Activated CD4-positive, alpha-beta T cell treated with anti-CD3 and anti-CD28 coated beads for 1 hour (primary cell): Measurements from ENCODE around the gene AKR1C1.
"Not testable (repeated sequence)": the region's sequence is repeated elsewhere in the genome, so short reads cannot be mapped to it uniquely, and the experiment has no call there.

Experiments
- DNase-seq: peaks from one replicate; pipeline ENCODE4 v3.0.0-alpha.2; 2020

AKR1C1 gene

DNA sequence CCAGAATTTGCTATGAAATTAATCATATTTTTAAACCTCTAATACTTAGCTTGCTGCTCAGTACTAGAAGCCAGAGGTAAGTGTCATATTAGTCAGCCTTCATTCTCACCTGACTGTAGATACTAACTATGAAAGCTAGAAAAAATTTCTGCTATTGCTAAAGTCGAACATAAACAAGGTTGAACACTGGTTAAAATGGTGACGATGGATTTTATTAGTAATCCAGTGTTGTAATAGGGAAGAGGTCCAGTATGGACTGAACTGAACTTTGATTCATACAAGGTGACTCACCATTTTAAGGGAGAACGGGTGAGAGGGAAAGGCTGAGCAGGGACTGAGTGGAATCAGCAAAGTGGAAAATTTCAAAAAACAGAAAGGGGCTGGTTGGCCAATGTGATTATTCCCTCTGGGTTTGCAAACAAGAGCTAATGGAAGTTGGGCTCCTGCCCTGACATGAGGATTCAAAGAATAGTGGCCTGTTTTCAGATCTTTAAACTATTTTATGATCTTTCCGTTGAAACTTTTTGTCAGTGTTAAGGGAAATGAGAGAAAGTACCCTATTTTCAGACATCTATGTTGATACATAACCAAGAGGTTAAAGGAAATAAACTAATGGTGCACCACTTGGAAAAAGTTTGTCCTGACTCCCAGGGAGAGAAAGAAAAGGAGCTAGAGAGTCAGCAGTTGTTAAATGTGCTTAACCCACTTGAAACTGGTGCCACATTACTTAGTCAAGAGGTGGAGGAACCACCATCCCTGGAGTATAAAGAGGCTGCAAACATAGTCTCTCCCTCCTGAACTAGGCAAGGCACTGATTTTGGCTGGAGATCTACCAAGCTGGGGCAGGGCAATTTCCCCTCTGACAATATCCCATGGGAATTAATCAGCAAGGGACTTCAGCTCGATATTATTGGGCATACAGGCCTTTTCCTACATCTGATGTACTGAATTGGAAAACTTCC lies 15.3 kb upstream of the AKR1C1 start:
- no peak for DNase-seq

DNA sequence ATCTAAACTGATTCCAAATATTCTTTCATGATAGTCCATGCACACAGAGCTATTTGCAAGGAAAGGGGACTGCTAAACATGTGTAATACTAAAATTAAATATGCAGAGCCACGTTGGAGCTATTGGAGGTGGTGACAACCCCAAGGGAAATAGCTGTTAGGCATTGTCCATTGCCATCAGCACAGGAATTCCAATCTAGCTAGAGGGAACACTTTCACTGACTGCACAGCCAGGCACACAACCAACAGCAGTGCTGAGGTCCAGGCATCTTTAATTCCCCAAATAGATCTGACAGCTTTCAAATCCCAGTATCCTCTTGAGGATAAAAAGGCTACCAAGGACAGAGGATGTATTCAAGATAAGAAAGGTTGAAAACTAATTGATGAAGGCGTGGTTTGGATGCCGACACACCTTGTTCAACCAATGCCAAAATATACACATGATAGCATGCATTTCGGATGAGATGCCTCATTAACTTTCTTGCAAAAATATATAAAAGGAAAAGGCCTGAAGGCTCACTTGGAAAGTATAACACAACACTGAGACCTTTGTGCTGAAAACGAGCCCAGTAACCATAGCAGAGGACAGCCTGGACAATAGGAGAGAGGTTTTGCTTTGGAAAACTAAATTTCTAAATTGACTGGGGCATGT lies 11.6 kb upstream of the AKR1C1 start:
- DNase-seq: not testable (repeated sequence)

DNA sequence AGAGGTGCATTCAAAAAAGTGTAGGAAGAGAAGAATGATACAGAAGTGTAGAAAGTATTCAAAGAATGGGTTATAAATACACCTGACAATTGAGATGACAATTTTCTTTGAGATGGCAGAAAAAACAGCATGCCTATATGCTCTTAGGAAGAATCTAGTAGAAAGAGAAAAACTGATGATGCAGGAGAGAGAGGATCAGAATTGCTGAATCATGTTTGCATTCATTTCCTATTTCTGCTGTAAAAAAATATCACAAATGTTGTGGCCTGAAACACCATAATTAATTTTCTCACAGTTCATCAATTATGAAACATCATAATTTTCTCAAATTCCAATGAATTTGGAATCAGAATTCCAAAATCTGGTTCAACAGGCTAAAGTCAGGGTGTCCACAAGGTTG lies 9.8 kb upstream of the AKR1C1 start:
- DNase-seq: no peak

DNA sequence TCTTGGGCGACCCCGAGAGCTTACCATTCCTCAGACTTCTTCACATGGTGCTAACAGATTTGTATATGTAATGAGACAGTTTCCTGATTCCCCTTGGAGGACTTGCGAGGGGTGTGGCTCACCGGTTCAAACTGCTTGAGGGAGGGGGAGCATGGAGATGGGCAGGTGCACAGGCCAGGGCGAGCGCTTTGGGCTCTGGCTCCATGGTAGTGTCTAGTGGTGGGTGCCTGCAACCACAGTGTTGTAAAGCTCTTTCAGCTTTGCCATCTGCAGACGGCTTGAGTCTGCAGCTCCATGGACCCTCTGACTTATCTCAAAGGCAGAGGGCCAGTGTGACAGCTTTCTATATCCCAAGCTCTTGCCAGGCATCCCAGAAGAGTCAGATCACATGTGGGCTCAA lies 7.1 kb upstream of the AKR1C1 start:
- not testable (repeated sequence) for DNase-seq

DNA sequence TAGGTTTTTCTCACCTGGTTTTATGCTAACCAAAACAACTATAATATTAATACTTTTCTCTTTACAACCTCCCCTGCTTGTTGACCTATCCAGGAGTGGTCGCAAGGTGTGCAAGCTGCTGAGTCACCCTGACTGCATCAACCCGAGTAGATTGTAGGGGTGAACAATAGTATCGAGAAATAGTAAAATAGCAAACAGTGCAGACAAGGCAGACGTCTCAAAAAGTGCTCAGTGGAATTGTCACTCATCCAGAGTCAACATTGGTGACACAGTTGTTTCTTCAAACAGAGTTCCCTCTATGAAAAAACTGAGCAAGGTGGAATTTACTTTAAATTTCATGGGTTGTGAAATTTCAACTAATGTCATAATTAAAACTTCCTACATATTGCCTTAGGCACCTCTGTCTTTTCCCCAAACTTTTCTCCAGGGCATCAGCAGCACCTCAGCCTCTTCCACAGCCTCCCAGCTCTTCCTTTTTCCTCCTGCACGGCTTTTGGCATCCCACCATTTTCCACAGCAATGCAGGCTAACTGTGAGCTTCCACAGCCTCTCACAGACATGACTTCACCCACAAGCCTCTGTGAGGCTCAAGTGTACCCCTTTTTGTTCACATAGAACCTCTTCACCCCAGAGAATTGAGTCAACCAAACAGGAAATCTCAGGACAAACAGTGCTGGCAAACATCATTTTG lies 6.1 kb upstream of the AKR1C1 start:
- not testable (repeated sequence) for DNase-seq

DNA sequence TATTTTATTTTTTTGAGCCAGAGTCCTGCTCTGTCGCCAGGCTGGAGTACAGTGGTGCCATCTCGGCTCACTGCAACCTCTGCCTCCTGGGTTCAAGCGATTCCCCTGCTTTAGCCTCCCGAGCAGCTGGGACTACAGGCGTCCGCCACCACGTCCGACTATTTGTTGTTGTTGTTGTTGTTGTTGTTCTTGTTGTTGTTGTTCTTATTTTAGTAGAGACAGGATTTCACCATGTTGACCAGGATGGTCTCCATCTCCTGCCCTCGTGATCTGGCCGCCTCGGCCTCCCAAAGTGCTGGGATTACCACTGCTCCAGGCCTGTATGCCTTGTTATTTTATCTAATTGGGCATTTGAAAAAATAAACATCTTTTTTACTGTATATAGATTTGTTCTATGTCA lies 1.7 kb upstream of the AKR1C1 start:
- not testable (repeated sequence) for DNase-seq

DNA sequence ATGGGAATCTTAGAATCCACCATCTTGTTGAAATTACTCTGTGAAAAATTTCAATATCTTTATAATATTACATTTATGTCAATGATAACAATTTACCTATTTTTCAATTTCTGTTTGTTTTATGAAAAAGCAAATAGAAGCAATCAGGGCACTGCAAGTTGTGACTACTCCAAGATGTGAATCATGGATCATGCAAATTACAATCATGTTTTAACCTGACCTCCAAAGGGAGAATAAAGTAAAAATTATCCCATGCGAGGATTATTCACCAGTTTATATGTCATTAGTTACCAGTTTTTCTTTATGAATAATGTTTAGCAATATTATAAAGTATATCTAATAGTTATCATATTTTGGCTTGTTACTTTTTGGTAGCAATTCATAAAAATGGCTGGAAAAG lies 907 bp upstream of the AKR1C1 start:
- not testable (repeated sequence) for DNase-seq

DNA sequence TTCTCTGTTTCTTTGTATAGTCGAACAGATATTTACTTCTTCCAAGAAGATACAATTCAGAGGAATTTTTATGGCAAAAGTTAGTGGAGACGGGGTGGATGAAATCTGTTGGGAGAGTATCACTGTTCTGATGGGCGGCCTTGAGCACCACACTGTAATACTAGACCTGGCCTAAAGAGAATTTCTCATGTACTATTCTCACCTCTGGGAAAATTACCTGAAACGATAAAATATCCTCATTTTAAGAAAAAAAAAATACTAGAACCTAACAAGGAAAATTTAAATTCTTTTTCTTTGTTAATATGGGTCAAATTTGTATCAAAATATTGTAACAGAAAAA lies 570 bp downstream of the AKR1C1 start:
- DNase-seq: not testable (repeated sequence)

DNA sequence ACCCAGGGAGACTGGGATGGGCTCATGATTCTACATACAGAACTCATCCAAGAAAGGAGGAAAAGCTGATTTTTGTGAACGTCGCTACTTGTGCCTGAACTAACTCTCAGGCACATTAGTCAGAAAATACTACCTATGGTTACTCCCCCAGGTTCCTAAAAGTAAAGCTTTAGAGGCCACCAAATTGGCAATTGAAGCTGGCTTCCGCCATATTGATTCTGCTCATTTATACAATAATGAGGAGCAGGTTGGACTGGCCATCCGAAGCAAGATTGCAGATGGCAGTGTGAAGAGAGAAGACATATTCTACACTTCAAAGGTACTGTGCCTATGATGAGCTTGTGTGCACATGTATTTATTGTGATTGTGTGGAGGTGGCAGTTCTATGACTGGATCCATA lies 2.5 kb downstream of the AKR1C1 start:
- DNase-seq: not testable (repeated sequence)

DNA sequence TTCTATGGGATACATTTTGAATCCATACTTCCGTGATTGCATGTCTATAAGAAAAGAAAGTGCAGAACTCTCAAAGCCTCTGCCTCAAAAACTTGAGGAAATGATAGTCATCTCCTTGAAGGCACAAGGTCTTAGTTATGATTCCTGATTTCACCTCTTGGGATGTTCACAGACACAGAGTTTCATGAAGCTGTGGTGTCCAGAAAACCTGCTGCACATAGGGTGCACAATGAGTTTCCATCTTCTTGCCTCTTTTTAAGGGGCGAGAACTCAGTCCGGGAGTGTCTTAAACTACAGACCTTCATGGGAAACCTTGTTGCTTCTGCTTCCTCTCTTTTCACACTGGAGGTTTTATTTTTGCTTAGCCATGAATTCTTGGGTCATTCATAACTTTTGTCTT lies 4.0 kb downstream of the AKR1C1 start:
- DNase-seq: not testable (repeated sequence)

DNA sequence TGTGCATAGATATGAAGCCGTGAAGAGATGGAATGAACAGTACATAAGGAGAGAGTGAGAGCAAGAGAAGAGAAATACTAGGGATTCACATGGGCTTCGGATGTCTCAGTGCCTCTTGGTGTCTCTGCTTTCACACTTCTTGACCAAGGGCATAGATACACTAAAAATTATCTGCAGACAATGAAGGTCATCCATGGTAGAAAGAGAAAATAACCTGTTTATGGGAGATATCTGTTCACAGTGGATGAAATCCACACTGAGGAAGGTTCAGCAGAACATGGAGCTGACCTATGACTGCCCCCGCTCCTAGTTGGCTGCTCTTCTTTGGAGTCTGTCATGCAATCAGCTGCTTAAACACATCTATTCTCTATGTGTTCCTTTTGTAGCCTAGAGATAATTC lies 6.1 kb downstream of the AKR1C1 start:
- DNase-seq: not testable (repeated sequence)

DNA sequence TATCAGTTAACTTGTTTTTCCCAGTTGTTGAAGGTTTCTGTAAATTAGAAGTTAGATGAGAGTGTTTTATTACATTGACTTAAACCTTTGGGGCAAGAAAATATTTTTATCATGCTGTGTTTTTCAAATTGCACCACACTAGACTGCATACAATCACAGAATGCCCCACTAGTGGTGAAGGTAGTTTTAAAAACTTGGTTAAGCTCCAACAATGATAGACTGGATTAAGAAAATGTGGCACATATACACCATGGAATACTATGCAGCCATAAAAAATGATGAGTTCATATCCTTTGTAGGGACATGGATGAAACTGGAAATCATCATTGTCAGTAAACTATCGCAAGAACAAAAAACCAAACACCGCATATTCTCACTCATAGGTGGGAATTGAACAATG lies 7.1 kb downstream of the AKR1C1 start:
- not testable (repeated sequence) for DNase-seq

DNA sequence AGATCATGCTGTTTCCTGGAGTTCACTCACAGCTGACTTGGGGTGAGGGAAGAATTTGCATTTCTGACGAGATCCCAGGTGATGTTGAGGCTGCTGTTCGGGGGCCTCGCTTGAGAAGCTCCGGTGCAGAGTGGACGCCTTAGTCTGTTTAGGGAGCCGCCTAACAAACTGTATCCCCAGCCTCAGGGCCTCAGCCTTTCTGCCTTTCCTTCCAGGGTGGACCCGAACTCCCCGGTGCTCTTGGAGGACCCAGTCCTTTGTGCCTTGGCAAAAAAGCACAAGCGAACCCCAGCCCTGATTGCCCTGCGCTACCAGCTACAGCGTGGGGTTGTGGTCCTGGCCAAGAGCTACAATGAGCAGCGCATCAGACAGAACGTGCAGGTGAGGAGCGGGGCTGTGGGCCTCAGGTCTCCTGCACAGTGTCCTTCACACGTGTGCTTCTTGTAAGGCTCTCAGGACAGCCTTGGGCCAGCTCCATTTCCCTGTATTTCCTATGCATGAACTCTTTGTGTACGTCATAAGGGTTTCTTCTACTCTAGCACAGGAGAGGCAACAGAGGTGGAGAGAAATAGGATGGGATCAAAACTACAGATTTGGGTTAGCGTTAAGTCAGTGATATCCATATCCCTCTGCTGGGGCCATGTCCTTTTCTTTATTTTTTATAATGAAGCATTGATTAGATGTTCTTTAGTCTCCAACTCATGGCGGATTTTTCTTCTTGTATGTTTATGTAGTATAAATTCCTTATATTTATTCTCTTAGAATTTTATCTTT lies 9.3 kb downstream of the AKR1C1 start:
- not testable (repeated sequence) for DNase-seq

DNA sequence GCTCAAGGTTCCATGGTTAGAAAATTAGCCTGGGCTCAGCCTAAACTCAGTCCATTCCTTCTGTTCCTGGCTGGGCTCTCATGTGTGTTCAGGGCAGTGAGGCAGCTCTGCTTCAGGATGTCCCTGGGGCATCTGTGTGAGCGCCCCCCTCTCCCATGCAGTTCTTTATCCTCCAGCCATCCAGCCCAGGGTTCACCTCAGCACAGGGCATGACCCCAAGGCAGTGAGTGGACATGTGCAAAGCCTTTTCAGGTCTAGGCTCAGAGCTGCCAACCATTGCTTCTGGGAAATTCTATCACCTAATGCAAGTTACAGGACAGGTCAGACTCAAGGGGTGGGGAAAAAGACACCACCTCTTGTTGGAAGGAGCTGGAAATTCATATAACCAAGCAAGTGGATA lies 10.1 kb downstream of the AKR1C1 start:
- DNase-seq: not testable (repeated sequence)

DNA sequence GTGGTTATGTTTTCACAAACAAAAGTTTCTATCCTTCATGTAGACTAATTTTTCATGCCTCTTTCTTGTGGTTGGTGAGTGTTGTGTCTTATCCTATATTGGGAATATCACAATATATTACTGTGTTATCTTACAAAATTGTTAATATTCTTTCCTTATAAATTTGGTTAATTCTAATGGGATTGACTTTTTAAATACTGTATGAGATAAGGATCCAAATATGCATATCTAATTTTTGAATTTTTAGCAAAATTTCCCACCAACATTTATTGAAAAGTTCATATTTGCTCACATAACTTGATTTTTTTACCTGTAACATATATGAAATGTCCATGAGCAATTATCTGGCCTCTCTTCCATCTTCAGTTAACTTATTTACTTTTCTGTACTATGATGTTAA lies 11.2 kb downstream of the AKR1C1 start:
- DNase-seq: not testable (repeated sequence)

DNA sequence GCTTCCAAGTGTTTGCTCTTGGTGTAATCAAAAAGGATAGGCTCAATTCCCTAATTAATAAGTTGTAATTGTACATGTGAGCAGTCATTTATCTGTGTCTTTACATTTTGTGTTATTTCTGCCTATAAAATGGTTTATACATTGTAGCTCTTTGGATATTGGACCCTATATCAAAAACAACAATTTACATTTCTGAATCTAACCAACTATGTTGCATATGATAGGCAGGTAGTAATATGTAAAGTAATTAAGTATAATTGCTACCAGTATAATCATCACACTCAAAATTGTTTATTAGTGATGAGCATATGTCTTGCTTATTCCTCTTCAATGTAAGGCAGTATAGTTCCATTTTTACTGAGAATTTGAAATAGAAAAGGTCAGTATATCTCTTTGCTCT lies 13.8 kb downstream of the AKR1C1 start:
- DNase-seq: no peak

DNA sequence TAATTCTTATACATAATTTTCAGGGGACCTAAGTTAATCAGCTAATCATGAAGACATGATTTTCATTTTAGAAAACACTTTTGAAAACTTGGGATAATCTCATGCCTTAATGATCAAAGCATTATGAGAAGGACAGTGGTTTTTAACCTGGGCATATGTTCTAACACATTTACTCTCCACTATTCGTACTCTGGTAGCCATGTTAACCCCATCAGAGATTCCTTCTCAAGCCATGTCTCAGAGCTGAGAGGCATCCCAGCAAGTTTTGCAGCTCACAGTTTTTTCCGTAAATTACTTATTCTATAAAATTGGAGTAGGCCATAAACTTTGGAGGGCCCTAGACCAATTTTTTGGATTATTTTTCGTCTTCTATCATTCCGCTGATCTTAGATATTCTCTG lies 15.7 kb downstream of the AKR1C1 start:
- no peak for DNase-seq

DNA sequence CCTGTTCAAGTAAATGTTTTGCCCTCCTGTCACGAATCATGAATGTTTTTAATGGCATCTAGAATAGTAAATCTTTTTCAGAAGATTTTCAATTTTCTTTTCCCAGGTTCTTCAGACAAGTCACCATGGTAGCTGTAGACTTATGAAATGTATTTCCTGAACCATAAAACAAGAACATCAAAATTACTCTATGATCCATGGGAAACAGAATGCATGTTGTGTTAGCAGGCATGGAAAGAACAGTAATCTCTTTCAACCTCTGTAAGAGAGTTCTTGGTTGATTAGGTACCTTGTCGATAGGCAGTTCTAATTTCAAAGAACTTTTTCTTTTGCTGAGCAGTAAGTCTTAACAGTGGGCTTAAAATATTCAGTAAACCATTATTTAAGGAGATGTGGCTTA lies 17.6 kb downstream of the AKR1C1 start:
- no peak for DNase-seq

DNA sequence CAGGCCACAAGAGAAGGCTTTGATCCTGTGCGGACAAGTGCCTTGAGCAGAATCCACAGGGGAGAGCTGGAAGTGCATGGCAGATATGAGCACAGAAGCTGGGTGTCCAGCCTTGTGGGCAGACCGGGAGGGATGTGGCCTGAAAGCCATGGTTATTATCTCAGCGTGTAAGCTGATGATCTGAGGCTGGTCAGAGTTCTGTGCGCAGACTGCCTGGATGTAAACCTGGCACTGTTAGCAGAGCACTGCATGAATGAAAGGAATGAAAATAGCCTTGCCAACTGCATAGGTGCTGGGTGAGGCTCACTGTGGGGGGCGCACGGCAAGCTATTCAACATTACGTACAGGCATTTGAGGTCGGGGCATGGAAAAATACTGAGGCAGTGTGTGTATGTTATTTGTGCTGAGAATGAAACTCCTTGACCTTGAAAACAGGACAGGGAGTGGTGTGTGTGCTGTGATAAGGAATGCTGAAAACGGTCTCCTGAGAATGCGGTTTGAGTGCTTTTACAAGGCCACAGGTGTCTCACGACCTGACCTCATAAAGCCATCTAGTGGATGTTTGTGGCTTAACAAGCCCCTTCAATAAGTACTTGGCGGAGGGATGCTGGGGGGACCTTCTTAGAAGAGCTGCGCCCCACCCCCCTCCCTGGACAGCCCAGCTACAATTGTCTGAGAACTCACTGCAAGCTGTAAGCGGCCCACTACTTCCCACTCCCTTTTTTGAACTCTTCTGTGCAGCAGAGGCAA lies 18.7 kb downstream of the AKR1C1 start:
- DNase-seq: no peak

DNA sequence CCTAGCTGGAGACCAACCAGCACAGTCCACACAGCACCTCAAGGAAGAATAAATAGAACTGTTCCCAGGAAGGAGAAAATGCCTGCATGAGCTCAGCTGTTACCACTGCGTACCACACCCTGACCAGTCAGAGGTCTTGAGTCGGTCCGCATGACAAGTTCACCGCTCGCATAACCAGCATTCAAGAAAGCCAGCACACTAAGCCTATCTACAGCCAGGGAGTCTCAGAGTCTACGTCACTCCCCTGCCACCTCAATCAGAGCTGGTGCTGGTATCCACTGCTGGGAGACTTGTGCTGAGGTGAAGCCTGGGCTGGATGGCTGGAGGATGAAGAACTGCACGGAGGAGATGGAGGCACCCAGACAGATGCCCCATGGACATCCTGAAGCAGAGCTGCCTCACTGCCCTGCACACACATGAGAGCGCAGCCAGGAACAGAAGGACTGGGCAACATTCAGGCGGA lies 19.6 kb downstream of the AKR1C1 start:
- no peak for DNase-seq

DNA sequence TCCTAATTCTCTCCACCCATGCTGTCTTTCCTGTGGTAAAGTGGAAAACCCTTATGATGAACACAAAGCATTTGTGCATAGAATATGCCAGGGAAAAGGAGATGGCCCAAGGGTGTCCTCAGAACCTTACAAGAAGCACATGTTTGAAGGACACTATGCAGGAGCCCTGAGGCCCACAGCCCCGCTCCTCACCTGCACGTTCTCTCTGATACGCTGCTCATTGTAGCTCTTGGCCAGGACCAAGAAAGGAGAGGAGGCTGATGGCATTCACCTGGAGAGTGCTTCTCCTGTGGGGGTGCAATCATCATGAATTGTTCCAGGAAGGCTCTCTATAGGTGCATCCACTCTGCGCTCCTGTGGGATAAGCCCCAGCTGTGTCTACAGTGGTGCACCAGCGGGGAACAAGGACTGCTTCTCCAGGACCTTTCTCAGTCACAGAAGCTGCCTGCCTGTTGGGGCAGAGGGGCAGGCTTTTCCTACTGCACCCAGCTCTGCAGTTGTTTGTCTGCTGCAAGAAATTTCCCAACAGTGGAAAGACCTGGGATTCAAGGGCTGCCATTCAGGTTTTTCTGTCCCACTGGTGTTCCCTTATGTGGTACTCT lies 20.5 kb downstream of the AKR1C1 start:
- DNase-seq: no peak

DNA sequence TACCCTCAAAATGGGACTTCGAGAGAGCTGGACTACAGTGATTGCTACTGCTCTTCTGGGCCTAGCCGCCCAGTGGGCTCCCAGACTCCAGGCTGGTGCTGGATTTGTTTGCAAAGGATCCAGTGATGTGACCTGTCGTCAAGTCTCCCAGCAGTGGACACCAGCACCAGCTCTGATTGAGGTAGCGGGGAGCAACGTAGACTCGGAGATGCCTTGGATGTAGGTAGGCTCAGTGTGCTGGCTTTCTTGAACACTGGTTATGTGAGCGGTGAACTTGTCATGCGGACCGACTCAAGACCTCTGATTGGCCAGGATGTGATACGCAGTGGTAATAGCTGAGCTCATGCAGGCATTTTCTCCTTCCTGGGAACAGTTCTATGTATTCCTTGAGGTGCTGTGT lies 21.0 kb downstream of the AKR1C1 start:
- DNase-seq: no peak
